ENCODE results near the gene RHOT2.

The RHOT2 gene

DNA sequence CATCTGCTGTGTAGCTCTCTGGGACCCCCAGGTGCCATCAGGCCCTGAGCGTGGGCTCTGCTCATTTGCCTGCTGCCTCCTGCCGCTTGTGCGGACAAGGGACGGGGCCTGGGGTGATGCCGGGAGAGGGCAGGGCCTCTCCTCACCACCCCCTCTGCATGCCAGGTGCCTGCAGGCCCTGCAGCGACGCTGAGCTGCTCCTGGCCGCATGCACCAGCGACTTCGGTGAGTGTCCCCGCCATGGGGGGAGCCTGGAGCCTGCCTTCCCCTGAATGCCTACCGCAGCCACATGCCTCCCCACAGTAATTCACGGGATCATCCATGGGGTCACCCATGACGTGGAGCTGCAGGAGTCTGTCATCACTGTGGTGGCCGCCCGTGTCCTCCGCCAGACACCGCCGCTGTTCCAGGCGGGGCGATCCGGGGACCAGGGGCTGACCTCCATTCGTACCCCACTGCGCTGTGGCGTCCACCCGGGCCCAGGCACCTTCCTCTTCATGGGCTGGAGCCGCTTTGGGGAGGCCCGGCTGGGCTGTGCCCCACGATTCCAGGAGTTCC is 48.9 kb downstream of the RHOT2 start:
- no peak for DNase-seq

DNA sequence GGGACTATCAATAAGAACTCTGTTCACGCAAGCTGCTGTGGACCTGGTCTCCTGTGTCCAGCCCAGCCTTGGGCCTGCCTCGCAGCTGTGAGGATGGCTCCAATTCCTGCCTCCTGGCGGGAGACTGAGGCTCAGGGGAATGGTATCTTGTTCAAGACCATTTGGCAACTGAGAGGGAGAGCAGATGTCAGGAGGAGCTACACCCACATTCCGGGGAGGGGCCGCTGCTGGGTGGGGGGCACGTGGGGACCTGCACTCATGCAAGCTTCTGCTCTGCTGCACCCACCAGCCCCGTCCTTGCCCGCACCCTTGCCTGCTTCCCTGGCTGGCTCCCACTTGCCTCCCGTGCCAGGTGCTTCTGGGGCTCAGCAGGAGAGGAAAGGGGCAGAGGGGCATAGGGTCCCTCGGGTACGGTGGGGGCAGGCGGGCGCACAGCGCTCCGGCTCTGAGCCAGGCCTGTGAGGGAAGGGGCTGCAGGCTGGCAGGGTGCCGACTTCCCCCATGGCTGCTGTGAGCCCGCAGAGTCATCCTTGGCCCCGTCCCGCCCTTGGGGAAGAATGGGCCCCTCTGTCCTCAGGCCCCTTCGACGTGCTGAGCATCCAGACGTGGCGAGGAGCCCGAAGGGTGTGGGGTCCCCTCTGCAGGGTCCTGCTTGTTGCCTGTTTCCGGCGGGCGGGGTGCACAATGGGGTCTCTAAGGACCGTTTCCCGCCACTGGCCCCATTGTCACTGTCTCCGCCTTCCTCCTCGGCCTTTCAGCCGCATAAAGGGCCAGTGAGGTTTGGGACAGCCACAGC is 49.7 kb downstream of the RHOT2 start:
- DNase-seq = no peak

DNA sequence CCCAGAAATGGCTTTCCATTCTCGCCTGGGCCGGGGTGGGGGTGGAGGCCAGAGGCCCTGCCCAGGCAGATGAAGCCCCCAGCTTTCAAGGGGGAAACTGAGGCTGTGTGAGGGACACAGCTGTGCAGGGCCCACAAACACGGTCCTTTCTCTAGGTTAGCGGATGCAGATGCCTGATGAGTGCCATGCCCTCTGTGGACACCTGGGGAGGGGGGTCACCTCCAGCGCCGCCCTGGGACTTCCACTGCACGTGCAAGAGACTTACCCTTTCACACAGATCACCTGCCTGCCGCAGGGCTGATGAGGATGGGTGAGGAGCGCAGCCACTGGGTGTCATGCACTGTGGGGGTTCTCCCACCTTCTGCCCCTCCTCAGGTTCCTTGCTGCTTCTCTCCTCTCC is 50.5 kb downstream of the RHOT2 start:
- DNase-seq = no peak

GRCh38 chr16:718922-719321 is 51.0 kb downstream of the RHOT2 start:
- DNase-seq = no peak

GRCh38 chr16:719815-720446 is 52.0 kb downstream of the RHOT2 start:
- no peak for DNase-seq

DNA sequence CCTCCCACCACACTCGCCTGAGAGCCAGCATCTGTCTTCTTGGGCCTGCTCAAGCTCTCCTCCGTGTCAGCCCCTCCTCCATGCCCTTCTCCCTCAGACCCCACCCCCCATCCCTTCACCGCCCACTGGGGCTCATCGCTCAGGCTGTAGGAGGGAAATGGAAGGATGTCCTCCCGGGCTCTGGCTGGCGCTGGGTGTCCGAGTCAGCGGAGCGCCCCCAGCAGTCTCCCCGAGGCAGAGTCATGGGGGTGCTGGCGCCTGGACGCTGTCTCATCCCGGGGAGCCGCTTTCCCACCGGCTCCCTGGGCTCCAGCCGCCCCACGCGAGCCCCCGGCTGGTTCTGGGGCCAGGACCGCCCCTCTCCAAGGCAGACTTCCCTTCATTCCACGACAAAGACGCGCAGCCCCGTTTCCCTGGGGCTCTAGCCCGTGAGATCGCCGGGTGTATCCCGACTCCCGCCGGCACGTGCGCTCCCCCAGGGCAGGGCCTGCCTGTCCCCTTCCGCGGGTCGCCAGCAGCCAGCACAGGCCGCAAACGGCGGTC is 52.6 kb downstream of the RHOT2 start:
- DNase-seq = no peak

DNA sequence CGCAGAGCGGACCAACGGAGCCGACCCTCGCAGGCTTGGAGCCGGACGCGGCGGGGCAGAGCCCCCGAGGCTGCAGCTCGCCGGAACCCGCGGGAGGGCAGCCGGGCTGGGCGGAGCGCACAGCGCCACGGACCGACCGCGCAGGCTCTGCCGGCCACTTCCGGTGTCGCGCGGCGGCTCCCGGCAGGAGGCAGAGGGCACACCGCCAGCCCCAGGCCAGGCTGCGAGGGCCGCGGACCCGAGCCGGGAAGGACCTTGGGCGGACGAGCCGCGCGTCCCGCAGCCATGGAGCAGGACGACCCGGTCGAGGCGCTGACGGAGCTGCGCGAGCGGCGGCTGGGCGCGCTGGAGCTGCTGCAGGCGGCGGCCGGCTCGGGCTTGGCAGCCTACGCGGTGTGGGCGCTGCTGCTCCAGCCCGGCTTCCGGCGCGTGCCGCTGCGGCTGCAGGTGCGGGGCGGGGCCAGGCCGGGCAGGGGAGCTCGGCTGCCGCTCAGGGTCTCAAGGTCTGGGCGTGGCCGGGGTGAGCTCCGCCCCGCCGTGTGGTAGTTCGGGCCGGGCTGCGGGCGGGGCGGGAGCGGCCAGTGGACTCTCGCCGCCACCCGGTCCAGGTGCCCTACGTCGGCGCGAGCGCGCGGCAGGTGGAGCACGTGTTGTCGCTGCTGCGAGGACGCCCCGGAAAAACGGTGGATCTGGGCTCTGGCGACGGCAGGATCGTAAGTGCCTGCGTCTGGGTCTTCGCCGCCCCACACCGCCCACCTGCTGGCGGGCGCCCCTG is 53.2 kb downstream of the RHOT2 start, which contains the start of gene ANTKMT:
ANTKMT (plus strand) TSS at position 157 of the 775 bp plus-strand sequence; CDS start at position 286, 129 bp downstream.
- peak in 1 of 2 donors; percentile 46 for DNase-seq

GRCh38 chr16:721765-722540 is 54.0 kb downstream of the RHOT2 start:
- no peak for DNase-seq

DNA sequence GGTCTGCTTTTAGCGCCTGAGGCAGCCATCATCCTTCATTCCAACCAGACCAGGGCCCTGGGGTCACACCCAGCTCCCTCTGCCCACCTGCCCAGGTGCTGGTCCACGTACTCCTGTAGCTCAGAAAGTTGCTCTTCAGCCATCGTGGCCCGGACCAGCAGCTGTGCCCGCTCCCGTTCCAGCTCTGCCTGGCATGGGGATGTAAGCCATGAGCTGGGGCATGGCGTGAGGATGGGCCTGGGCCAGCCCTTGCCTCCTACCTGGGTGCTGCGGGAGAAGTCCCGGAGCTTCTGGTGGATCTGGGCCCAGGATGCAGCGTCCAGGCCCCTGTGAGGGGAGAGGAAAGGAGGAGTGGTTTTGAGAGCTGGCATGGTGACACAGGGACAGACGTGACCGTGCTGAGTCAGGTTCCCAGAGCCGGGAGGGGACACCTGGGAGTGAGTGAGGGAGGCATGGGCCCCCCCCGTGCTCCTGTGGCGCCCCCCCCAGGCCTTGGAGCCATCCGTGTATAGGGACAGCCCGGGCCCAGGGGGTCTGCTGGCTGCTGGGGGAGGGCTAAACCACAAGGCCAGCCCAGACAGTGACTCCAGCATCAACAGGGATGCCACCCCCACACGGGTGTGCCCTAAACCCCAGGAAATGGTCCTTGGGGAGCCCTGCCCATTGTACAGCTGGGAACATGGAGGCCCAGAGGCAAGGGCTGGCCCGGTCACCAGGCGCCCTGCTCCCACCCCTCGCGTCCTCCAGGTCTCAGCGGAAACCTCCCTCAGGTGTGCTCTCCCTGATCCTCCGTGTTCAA is 55.1 kb downstream of the RHOT2 start:
- DNase-seq = no peak

- no peak for DNase-seq
Observed at GRCh38 chr16:723695-724094, 55.8 kb downstream of the RHOT2 start.
